Body of pancreas (tissue), 4 donors: ENCODE results near the gene GTF2A2.

ENCODE experiments used
- CTCF ChIP-seq, 7 experiments: fragments of 450-650 bp in 4 of 7; fragments of 200-600 bp in 3 of 7; sonication (generic) in 3 of 7; IDR thresholded peaks; one replicate each; pipeline ENCODE4 v1.5.1; 2016 to 2019; ENCODE audit warnings: antibody characterized with exemption in 7 of 7
- POLR2A ChIP-seq, 3 donors: fragments of 450-650 bp; IDR thresholded peaks; one replicate each; pipeline ENCODE4 v1.6.1; 2016; ENCODE audit warnings: antibody characterized with exemption in 3 of 3, mild to moderate bottlenecking in 2 of 3

- TF ChIP-seq CTCF (IDR thresholded peaks at IDR 0.05) (no peak), POLR2A (IDR thresholded peaks at IDR 0.05) (no peak)
These were observed 23.6 kb upstream of the GTF2A2 start for GRCh38 chr15:59680870-59681269.
